Measurements from ENCODE around the gene MAL. TPM values are rescaled to one million over a fixed set of nuclear protein-coding genes. Genes with fewer than 3 reads are reported as not detected.
"Not testable (repeated sequence)": the region's sequence is repeated elsewhere in the genome, so short reads cannot be mapped to it uniquely, and the experiment has no call there.

The MAL gene
- total and polyA plus RNA-seq, 2 experiments from 2014 or later, result not detected

GRCh38 chr2:95034221-95034620, 8.7 kb downstream of the MAL start:
- DNase-seq (ENCODE audit: low read depth in 1 of 2, low spot score in 1 of 2), result no peak
- Histone ChIP-seq H3K4me1 (ENCODE audit: low read depth) (no peaks in the 10 kb centered on the region), H3K36me3 (no peaks in the 10 kb centered on the region), H3K9me3 (ENCODE audit: low read depth) (no peaks in the 10 kb centered on the region), H3K4me3 (no peak overlapping the region), H3K27ac (no peak overlapping the region), H3K27me3 (peaks cover 34% of the 10 kb centered on the region)
- TF ChIP-seq, protein P1, sequence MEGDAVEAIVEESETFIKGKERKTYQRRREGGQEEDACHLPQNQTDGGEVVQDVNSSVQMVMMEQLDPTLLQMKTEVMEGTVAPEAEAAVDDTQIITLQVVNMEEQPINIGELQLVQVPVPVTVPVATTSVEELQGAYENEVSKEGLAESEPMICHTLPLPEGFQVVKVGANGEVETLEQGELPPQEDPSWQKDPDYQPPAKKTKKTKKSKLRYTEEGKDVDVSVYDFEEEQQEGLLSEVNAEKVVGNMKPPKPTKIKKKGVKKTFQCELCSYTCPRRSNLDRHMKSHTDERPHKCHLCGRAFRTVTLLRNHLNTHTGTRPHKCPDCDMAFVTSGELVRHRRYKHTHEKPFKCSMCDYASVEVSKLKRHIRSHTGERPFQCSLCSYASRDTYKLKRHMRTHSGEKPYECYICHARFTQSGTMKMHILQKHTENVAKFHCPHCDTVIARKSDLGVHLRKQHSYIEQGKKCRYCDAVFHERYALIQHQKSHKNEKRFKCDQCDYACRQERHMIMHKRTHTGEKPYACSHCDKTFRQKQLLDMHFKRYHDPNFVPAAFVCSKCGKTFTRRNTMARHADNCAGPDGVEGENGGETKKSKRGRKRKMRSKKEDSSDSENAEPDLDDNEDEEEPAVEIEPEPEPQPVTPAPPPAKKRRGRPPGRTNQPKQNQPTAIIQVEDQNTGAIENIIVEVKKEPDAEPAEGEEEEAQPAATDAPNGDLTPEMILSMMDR (IDR thresholded peaks at IDR 0.05; ENCODE audit: low read depth, low read length), result no peak

GRCh38 chr2:95034818-95035217, 9.3 kb downstream of the MAL start:
- Histone ChIP-seq H3K9me3 (ENCODE audit: low read depth) (no peaks in the 10 kb centered on the region), H3K36me3 (no peaks in the 10 kb centered on the region), H3K27ac (no peak overlapping the region), H3K4me3 (no peak overlapping the region), H3K4me1 (ENCODE audit: low read depth) (no peaks in the 10 kb centered on the region), H3K27me3 (peaks cover 28% of the 10 kb centered on the region)
- no peak for DNase-seq (ENCODE audit: low read depth in 1 of 2, low spot score in 1 of 2)
- TF ChIP-seq, protein P1 (IDR thresholded peaks at IDR 0.05; ENCODE audit: low read depth, low read length), result no peak

DNA sequence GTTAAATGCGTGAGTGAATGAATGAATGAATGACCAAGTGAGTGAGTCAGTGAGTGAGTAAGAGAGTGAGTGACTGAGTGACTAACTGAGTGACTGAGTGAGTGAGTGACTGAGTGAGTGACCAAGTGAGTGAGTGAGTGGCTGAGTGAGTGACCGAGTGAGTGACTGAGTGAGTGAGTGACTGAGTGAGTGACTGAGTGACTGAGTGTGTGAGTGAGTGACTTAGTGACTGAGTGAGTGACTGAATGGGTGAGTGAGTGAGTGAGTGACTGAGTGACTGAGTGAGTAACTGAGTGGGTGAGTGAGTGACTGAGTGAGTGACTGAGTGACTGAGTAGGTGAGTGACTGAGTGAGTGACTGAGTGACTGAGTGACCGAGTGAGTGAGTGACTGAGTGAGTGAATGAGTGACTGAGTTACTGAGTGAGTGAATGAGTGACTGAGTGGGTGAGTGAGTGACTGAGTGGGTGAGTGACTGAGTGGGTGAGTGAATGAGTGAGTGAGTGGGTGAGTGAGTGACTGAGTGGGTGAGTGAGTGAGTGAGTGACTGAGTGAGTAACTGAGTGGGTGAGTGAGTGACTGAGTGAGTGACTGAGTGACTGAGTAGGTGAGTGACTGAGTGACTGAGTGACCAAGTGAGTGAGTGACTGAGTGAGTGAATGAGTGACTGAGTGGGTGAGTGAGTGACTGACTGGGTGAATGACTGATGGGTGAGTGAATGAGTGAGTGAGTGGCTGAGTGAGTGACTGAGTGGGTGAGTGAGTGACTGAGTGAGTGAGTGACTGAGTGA, 11.3 kb downstream of the MAL start:
- H3K27ac ChIP-seq, result no peak overlapping the region
- peaks cover 11% of the 10 kb centered on the region for H3K27me3 ChIP-seq
- no peaks in the 10 kb centered on the region for H3K9me3 ChIP-seq (ENCODE audit: low read depth)
- TF ChIP-seq, protein P1 (IDR thresholded peaks at IDR 0.05; ENCODE audit: low read depth, low read length), result no peak
- no peaks in the 10 kb centered on the region for H3K36me3 ChIP-seq
- no peak for DNase-seq (ENCODE audit: low read depth in 1 of 2, low spot score in 1 of 2)
- H3K4me1 ChIP-seq (ENCODE audit: low read depth), result no peaks in the 10 kb centered on the region
- H3K4me3 ChIP-seq, result no peak overlapping the region

- no peaks in the 10 kb centered on the region for H3K36me3 ChIP-seq
- peaks cover 5% of the 10 kb centered on the region for H3K27me3 ChIP-seq
- TF ChIP-seq, protein P1 (IDR thresholded peaks at IDR 0.05; ENCODE audit: low read depth, low read length), result no peak
- no peaks in the 10 kb centered on the region for H3K9me3 ChIP-seq (ENCODE audit: low read depth)
- no peaks in the 10 kb centered on the region for H3K4me1 ChIP-seq (ENCODE audit: low read depth)
- no peak for DNase-seq (ENCODE audit: low read depth in 1 of 2, low spot score in 1 of 2)
- no peak overlapping the region for H3K27ac ChIP-seq
- no peak overlapping the region for H3K4me3 ChIP-seq
Observed at GRCh38 chr2:95037384-95037839, 11.9 kb downstream of the MAL start.

- H3K27ac ChIP-seq; H3K36me3 ChIP-seq; H3K4me3 ChIP-seq; H3K27me3 ChIP-seq; DNase-seq (ENCODE audit: low read depth in 1 of 2, low spot score in 1 of 2); H3K9me3 ChIP-seq (ENCODE audit: low read depth); H3K4me1 ChIP-seq (ENCODE audit: low read depth): not testable (repeated sequence)
Observed at GRCh38 chr2:95037841-95038585, 12.5 kb downstream of the MAL start.
